ENCODE results near the gene GP5. TPM values are rescaled to one million over a fixed set of nuclear protein-coding genes. Genes with fewer than 3 reads are reported as not detected.

The GP5 gene
- total and polyA plus RNA-seq, 7 experiments from 2014 or later: 1.4 to 11.3 (median 6.2) TPM

- Histone ChIP-seq H3K27ac (ENCODE audit: low read depth, low read length) (no peak overlapping the region), H3K4me1 (ENCODE audit: control insufficient read depth in 2 of 2, insufficient read depth in 2 of 2, low read length in 2 of 2) (no peaks in the 10 kb centered on the region), H3K4me3 (ENCODE audit: low read length) (no peak overlapping the region), H3K9me3 (ENCODE audit: control insufficient read depth in 2 of 3, low read length in 3 of 3) (no peaks in the 10 kb centered on the region), H3K27me3 (ENCODE audit: control insufficient read depth in 2 of 2, insufficient read depth in 2 of 2, low read length in 2 of 2) (no peaks in the 10 kb centered on the region), H3K36me3 (ENCODE audit: control insufficient read depth in 2 of 3, insufficient read depth in 3 of 3, low read length in 3 of 3) (no peaks in the 10 kb centered on the region)
- no peaks in the 10 kb centered on the region for H3K9me3 Mint-ChIP-seq
- H3K27me3 Mint-ChIP-seq: peaks cover 15 to 26% (median 22%) of the 10 kb centered on the region in 5 donors
- intact Hi-C loops (cut with micrococcal nuclease): no loop called here
- POLR2A ChIA-PET: interaction anchor here (1.6 kb wide), 1 partner anchor 33 kb away, joined by 5 read pairs; no protein-coding TSS in a partner anchor
- CTCF ChIA-PET: interaction anchor here (0.7 kb wide), 1 partner anchor 39 kb away, joined by 3 read pairs; no protein-coding TSS in a partner anchor
- no peaks in the 10 kb centered on the region for H3K36me3 Mint-ChIP-seq
- H3K4me3 Mint-ChIP-seq: no peak overlapping the region
- no peak for ATAC-seq
- H3K4me1 Mint-ChIP-seq: peaks cover 0 to 1% (median 0%) of the 10 kb centered on the region in 7 donors
- DNase-seq: no peak
- H3K27ac Mint-ChIP-seq: no peak overlapping the region
These were observed 34.2 kb downstream of the GP5 start for GRCh38 chr3:194364652-194365434.

- H3K27ac Mint-ChIP-seq: no peak overlapping the region
- no peaks in the 10 kb centered on the region for H3K9me3 ChIP-seq (ENCODE audit: control insufficient read depth in 2 of 3, low read length in 3 of 3)
- DNase-seq: no peak
- ATAC-seq: no peak
- peaks cover 13 to 24% (median 17%) of the 10 kb centered on the region in 5 donors for H3K27me3 Mint-ChIP-seq
- H3K36me3 ChIP-seq (ENCODE audit: control insufficient read depth in 2 of 3, insufficient read depth in 3 of 3, low read length in 3 of 3): no peaks in the 10 kb centered on the region
- H3K4me3 Mint-ChIP-seq: no peak overlapping the region
- intact Hi-C loops (cut with micrococcal nuclease): no loop called here
- no peaks in the 10 kb centered on the region for H3K9me3 Mint-ChIP-seq
- H3K4me3 ChIP-seq (ENCODE audit: low read length): no peak overlapping the region
- H3K4me1 ChIP-seq (ENCODE audit: control insufficient read depth in 2 of 2, insufficient read depth in 2 of 2, low read length in 2 of 2): no peaks in the 10 kb centered on the region
- CTCF ChIA-PET: interaction anchor here (0.5 kb wide), 1 partner anchor 16 kb away, joined by 3 read pairs; no protein-coding TSS in a partner anchor
- no peaks in the 10 kb centered on the region for H3K27me3 ChIP-seq (ENCODE audit: control insufficient read depth in 2 of 2, insufficient read depth in 2 of 2, low read length in 2 of 2)
- H3K36me3 Mint-ChIP-seq: no peaks in the 10 kb centered on the region
- no peak overlapping the region for H3K27ac ChIP-seq (ENCODE audit: low read depth, low read length)
- POLR2A ChIA-PET: interaction anchor here (1.6 kb wide), 1 partner anchor 34 kb away, joined by 5 read pairs; no protein-coding TSS in a partner anchor
- H3K4me1 Mint-ChIP-seq: no peaks in the 10 kb centered on the region
These were observed 34.8 kb downstream of the GP5 start for GRCh38 chr3:194364314-194364651.

DNA sequence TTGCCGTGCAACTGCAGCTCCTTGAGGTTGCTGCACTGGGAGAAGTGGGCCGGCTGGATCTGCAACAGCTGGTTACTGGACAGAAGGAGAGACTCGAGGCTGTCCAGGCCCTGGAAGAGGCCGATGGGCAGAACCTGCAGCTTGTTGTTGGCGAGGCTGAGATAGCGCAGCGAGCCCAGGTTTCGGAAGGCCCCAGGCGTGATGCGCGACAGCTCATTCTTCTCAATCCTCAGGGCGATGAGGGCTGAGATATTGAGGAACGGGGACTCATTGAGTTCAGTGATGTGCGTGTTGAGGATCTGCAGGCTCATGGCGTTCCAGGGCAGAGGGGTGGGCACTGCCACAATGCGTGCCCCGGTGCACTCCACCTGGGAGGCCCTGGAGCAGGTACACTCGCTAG is 38.5 kb downstream of the GP5 start:
- Mint-ChIP-seq H3K27me3 (peaks cover 0 to 7% (median 3%) of the 10 kb centered on the region in 5 donors), H3K9me3 (no peaks in the 10 kb centered on the region), H3K4me1 (peaks cover 0 to 4% (median 0%) of the 10 kb centered on the region in 7 donors), H3K4me3 (no peak overlapping the region), H3K27ac (peak overlapping the region in 1 of 9 donors; percentile 26), H3K36me3 (no peaks in the 10 kb centered on the region)
- ChIA-PET CTCF (interaction anchor here (0.6 kb wide), 1 partner anchor 585 kb away, joined by 3 read pairs; no protein-coding TSS in a partner anchor), POLR2A (no interaction called here)
- Histone ChIP-seq H3K27me3 (ENCODE audit: control insufficient read depth in 2 of 2, insufficient read depth in 2 of 2, low read length in 2 of 2) (no peaks in the 10 kb centered on the region), H3K4me1 (ENCODE audit: control insufficient read depth in 2 of 2, insufficient read depth in 2 of 2, low read length in 2 of 2) (no peaks in the 10 kb centered on the region), H3K27ac (ENCODE audit: low read depth, low read length) (no peak overlapping the region), H3K36me3 (ENCODE audit: control insufficient read depth in 2 of 3, insufficient read depth in 3 of 3, low read length in 3 of 3) (no peaks in the 10 kb centered on the region), H3K9me3 (ENCODE audit: control insufficient read depth in 2 of 3, low read length in 3 of 3) (no peaks in the 10 kb centered on the region), H3K4me3 (ENCODE audit: low read length) (no peak overlapping the region)
- DNase-seq: no peak
- intact Hi-C loops (cut with micrococcal nuclease): no loop called here
- ATAC-seq: no peak

GRCh38 chr3:194357681-194358080 is 41.4 kb downstream of the GP5 start:
- Histone ChIP-seq H3K9me3 (ENCODE audit: control insufficient read depth in 2 of 3, low read length in 3 of 3) (no peaks in the 10 kb centered on the region), H3K27me3 (ENCODE audit: control insufficient read depth in 2 of 2, insufficient read depth in 2 of 2, low read length in 2 of 2) (no peaks in the 10 kb centered on the region), H3K4me1 (ENCODE audit: control insufficient read depth in 2 of 2, insufficient read depth in 2 of 2, low read length in 2 of 2) (no peaks in the 10 kb centered on the region), H3K27ac (ENCODE audit: low read depth, low read length) (no peak overlapping the region), H3K36me3 (ENCODE audit: control insufficient read depth in 2 of 3, insufficient read depth in 3 of 3, low read length in 3 of 3) (no peaks in the 10 kb centered on the region), H3K4me3 (ENCODE audit: low read length) (no peak overlapping the region)
- H3K9me3 Mint-ChIP-seq: no peaks in the 10 kb centered on the region
- DNase-seq: no peak
- no peaks in the 10 kb centered on the region for H3K36me3 Mint-ChIP-seq
- no peak overlapping the region for H3K4me3 Mint-ChIP-seq
- ATAC-seq: no peak
- CTCF ChIA-PET: interaction anchor here (0.7 kb wide), 1 partner anchor 405 kb away, joined by 3 read pairs; no protein-coding TSS in a partner anchor
- intact Hi-C loops (cut with micrococcal nuclease): no loop called here
- H3K4me1 Mint-ChIP-seq: peaks cover 0 to 16% (median 4%) of the 10 kb centered on the region in 7 donors
- POLR2A ChIA-PET: no interaction called here
- H3K27me3 Mint-ChIP-seq: peaks cover 0 to 7% (median 3%) of the 10 kb centered on the region in 5 donors
- no peak overlapping the region for H3K27ac Mint-ChIP-seq

GRCh38 chr3:194355379-194355778 is 43.7 kb downstream of the GP5 start:
- intact Hi-C loops (cut with micrococcal nuclease): no loop called here
- Histone ChIP-seq H3K4me3 (ENCODE audit: low read length) (no peak overlapping the region), H3K27me3 (ENCODE audit: control insufficient read depth in 2 of 2, insufficient read depth in 2 of 2, low read length in 2 of 2) (no peaks in the 10 kb centered on the region), H3K9me3 (ENCODE audit: control insufficient read depth in 2 of 3, low read length in 3 of 3) (no peaks in the 10 kb centered on the region), H3K27ac (ENCODE audit: low read depth, low read length) (no peak overlapping the region), H3K36me3 (ENCODE audit: control insufficient read depth in 2 of 3, insufficient read depth in 3 of 3, low read length in 3 of 3) (no peaks in the 10 kb centered on the region), H3K4me1 (ENCODE audit: control insufficient read depth in 2 of 2, insufficient read depth in 2 of 2, low read length in 2 of 2) (no peaks in the 10 kb centered on the region)
- ChIA-PET CTCF (interaction anchor here (1.4 kb wide), 1 partner anchor 49 kb away, joined by 7 read pairs; no protein-coding TSS in a partner anchor), POLR2A (interaction anchor here (0.6 kb wide), 1 partner anchor 17 kb away, joined by 3 read pairs; no protein-coding TSS in a partner anchor)
- peaks cover 0 to 16% (median 4%) of the 10 kb centered on the region in 7 donors for H3K4me1 Mint-ChIP-seq
- peak overlapping the region in 1 of 10 donors; percentile 30 for H3K4me3 Mint-ChIP-seq
- ATAC-seq: no peak
- no peaks in the 10 kb centered on the region for H3K9me3 Mint-ChIP-seq
- no peak for DNase-seq
- H3K27ac Mint-ChIP-seq: no peak overlapping the region
- H3K27me3 Mint-ChIP-seq: peaks cover 0 to 7% (median 3%) of the 10 kb centered on the region in 5 donors
- H3K36me3 Mint-ChIP-seq: no peaks in the 10 kb centered on the region

GRCh38 chr3:194354315-194354714 is 44.8 kb downstream of the GP5 start:
- intact Hi-C loops (cut with micrococcal nuclease): no loop called here
- Mint-ChIP-seq H3K36me3 (no peaks in the 10 kb centered on the region), H3K4me3 (no peak overlapping the region), H3K27me3 (peaks cover 0 to 7% (median 0%) of the 10 kb centered on the region in 5 donors), H3K27ac (no peak overlapping the region), H3K4me1 (peaks cover 0 to 16% (median 4%) of the 10 kb centered on the region in 7 donors), H3K9me3 (no peaks in the 10 kb centered on the region)
- no peak for DNase-seq
- ChIA-PET CTCF (interaction anchor here (0.7 kb wide), 1 partner anchor 60 kb away, joined by 3 read pairs; no protein-coding TSS in a partner anchor), POLR2A (no interaction called here)
- no peak overlapping the region for H3K4me3 ChIP-seq (ENCODE audit: low read length)
- H3K27ac ChIP-seq (ENCODE audit: low read depth, low read length): no peak overlapping the region
- H3K36me3 ChIP-seq (ENCODE audit: control insufficient read depth in 2 of 3, insufficient read depth in 3 of 3, low read length in 3 of 3): no peaks in the 10 kb centered on the region
- no peaks in the 10 kb centered on the region for H3K27me3 ChIP-seq (ENCODE audit: control insufficient read depth in 2 of 2, insufficient read depth in 2 of 2, low read length in 2 of 2)
- H3K4me1 ChIP-seq (ENCODE audit: control insufficient read depth in 2 of 2, insufficient read depth in 2 of 2, low read length in 2 of 2): no peaks in the 10 kb centered on the region
- no peaks in the 10 kb centered on the region for H3K9me3 ChIP-seq (ENCODE audit: control insufficient read depth in 2 of 3, low read length in 3 of 3)
- ATAC-seq: no peak

All from naive thymus-derived CD4-positive, alpha-beta T cell (primary cell).